Measurements from ENCODE around the gene BIRC7.
A peak's percentile ranks its signal among the peaks of the same experiment; 100 is the strongest.

Gene BIRC7

DNA sequence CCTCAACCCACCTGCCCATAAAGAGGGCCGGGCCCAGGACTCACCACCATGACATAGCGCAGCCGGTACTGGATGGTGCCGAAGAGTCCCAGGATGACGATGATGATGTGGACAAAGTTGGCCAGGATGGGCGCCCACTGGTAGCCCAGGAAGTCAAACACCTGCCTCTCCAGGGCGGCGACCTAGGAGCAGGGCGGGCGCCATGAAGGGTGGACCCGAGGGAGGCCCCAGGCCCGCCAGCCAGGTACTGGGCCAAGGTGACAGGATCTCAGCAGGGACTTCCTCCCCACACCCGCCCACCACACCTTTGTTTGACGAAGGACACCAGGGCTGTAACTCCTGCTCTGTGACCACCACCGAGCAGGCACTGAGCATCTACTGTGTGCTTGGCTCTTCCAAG, 14.2 kb downstream of the BIRC7 start:
- DNase-seq: no peak

DNA sequence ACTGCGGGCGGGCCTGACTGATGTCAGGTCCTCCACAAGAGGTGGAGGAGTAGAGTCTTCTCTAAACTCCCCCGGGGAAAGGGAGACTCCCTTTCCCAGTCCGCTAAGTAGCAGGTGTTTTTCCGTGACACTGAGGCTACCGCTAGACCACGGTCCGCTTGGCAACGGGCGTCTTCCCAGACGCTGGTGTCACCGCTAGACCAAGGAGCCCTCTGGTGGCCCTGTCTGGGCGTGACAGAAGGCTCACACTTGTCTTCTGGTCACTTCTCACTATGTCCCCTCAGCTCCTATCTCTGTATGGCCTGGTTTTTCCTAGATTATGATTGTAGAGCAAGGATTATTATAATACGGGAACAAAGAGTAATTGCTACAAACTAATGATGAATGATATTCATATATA, 15.6 kb downstream of the BIRC7 start:
- DNase-seq: peak in 1 of 2 experiments; percentile 20

DNA sequence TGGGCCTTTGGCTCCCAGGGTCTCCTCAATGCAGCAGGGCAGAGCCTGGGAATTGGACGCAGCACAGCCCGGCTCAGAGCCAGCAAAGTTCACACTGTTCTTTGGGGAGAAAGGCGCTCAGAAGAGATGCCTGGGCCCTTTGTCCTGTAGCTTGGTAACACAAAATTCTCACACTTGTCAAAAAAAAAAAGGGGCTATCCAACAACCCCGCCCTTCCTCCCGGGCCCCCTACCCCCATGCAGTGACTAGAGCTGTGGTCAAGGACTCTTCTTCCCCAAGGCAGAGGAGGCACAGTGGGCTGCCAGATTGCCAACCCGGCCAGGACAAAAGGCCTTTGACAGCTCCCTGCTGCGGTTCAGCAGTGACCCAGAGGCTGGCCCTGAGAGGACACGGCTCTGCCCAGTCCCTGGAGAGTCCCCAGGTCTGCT, 16.6 kb downstream of the BIRC7 start:
- no peak for DNase-seq

DNA sequence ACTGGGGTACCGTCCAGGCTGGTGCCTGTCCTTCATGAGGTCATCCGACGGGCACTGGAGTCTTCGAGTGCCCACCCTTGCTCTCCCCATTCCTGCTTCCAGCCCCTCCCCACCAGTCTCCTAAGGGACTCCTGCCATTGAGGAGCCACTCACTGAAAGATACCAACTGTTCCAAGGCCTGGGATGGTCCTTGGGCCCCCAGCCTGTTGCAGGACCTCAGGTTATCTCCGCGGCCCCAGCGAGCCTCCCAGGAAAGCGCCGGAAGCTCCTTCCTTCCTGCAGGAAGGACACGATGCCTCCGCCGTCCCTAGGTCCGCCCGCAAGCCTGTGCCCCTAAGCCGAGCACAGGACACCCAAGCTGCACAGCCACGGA, 17.3 kb downstream of the BIRC7 start:
- DNase-seq: no peak

DNA sequence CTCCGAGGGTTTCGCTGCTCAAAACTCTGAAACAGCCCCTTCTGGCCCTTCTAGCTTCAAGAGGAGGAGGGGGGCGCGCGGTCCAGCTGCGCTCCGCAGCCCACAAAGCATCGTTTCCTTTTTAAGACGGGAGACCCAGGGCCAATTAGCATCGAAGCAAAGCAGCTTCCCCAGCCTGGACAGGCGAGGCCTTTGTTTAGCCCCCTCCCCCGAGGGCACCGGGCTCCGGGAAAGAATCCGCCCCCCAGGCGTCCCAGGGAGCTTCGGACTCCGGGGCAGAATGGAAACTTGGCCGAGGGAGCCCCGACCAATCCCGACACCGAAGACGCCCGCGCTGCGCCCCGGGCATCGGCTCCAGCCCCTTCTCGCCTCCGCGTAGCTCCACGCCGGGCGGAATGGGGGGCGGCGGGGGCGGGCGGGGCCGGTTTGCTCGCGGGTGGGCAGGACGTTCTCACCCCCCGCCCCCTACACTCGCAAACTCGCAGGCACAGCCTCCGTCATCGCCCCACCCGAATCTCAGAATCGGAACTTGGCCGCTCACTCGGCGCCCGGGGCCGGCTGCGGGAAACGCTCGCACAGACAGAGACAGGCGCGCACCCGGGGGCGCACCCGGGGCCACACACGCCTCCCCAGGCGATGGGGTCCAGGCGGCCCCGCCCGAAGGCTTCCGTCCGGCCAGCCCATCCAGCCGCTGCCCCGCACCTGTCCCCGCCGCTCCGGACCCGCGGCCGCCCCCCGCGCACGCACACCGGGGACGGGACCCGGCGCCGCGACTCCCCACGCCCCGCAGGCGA, 17.9 kb downstream of the BIRC7 start:
- no peak for DNase-seq

DNA sequence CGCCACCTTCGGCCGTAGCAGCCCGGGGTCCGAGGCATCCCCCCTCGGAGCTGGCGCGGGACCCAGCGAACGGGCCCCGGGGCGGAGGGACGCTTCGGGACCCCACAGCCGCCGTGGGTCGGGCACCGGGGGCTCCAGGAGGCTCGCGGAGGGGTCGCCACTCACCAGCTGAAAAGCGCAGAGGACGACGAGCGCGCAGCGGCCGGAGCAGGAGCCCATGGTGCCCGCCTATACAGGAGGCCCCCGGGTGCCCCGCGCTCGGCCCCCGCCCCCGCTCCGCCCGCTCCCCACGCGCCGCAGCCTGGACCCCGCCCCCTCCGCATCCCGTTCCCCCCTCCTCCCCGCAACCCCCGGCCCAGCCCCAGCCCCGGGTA, 18.5 kb downstream of the BIRC7 start, which contains the start of gene NKAIN4:
TSS of gene NKAIN4 (minus strand) at position 232 of the 374 bp plus-strand sequence. CDS start at position 219, 13 bp downstream.
- DNase-seq: no peak

DNA sequence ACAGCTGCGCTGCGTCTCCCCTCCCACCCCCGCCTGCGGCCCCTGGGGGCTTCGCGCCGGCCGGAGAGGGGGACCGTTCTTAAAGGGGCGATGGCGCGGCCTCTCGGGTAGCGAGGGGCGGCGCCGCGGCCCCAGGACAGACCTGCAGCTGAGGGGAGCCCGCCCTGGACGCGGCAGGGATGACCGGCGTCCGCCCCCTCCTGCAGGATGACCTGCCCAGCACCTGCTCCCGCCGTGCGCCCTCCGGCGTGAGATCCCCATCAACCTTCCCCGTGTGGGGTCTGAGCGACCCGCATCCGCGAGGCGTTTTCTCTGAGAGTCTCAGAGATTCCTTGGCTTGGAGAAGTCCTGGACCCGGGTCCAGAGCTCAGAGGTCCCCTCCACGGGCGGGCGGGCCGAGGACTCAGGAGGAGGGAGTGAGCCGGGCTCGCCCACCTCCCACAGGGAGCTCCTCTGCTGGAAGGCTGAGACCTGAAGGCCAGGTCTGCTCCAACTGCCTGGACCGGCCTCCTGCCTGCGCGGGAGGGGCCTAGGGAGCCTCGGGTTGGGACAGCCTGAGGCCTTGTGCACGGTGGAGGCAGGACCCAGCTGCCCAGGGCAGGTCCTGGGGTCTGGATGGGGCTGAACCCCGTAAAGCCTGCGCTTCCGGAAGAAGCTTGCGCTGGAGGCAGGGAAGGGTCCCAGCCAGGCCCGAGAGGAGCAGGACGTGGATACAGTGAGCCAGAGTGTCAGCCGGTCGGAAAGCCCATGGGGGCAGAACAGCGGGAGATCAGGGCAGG, 19.1 kb downstream of the BIRC7 start:
- no peak for DNase-seq

DNA sequence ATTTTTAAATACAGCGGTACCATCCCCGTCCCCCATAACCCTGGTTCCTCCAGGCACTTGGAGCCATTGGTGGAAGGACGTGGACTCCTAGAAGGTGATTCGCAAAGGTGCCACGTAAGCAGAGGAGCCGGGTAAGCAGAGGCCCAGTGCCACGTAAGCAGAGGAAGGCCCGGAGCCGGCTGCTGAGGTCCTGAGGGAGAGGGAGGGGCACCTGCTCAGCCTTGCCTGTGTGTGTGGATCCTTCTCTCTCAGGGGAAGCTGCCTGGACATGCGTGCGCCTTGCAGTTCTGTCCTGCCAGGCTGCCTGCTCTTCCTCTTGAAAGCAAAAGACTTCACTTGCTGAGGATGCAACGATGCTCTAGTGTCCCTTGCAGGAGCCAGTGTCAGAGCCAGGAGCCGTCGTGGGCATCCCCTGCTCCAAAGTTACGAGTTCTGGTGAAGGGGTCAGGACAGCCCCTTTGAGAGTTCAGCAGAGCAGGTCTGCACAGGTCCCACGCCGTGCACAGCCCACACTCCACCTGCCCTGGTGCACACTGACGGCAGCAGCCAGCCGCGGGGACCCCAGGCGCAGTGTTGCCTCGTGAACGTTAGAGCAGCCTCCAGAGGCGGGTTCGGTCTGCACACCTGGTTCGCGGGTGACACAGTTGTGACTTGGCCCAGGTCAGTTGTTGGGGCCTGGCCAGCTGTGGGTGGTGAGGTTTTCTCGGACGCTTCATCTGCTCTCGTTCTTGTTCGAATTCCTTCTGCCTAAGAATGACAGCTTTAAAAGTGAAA, 20.4 kb downstream of the BIRC7 start:
- peak in 1 of 2 experiments; percentile 19 for DNase-seq

DNA sequence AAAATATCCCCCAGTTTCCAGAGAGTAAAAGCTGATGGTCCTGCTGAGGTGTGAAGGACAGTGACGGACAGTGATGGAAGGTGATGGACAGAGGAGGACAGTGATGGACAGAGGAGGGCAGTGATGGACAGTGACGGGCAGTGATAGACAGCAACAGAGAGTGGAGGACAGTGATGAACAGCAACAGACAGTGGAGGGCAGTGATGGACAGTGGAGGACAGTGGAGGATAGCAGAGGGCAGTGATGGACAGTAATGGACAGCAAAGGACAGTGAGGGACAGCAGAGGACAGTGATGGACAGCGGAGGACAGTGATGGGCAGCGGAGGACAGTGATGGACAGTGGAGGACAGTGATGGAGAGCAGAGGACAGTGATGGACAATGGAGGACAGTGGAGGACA, 21.2 kb downstream of the BIRC7 start:
- no peak for DNase-seq

DNA sequence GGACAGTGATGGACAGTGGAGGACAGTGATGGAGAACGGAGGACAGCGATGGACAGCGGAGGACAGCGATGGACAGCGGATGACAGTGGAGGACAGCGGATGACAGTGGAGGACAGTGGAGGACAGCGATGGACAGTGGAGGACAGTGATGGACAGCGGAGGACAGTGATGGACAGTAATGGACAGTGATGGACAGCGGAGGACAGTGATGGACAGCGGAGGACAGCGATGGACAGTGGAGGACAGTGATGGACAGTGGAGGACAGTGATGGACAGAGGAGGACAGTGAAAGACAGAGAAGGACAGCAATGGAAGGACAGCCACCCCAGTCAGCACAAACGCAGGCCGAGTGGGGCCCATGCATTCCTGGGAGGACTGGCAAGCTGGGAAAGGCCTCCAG, 21.9 kb downstream of the BIRC7 start:
- DNase-seq: no peak

DNA sequence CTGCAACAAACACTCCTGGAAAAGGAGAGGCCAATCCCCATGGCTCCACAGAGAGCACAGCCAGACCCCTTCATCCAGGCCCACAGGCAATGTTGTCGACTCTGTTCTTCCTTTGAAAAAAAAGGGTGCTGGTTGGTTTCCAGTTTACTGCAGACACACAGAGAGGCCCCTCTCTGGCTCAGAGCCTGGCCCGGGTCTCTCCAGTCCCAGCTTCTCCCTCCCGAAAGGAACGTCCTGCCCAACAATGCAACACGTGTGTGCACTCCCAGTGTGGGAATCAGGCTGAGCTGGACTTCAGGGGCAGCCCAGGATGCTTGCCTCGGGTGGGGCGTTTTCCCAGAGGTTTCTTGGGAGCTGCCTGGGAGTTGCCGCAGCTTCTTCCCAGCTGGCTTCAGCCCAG, 23.1 kb downstream of the BIRC7 start:
- no peak for DNase-seq

DNA sequence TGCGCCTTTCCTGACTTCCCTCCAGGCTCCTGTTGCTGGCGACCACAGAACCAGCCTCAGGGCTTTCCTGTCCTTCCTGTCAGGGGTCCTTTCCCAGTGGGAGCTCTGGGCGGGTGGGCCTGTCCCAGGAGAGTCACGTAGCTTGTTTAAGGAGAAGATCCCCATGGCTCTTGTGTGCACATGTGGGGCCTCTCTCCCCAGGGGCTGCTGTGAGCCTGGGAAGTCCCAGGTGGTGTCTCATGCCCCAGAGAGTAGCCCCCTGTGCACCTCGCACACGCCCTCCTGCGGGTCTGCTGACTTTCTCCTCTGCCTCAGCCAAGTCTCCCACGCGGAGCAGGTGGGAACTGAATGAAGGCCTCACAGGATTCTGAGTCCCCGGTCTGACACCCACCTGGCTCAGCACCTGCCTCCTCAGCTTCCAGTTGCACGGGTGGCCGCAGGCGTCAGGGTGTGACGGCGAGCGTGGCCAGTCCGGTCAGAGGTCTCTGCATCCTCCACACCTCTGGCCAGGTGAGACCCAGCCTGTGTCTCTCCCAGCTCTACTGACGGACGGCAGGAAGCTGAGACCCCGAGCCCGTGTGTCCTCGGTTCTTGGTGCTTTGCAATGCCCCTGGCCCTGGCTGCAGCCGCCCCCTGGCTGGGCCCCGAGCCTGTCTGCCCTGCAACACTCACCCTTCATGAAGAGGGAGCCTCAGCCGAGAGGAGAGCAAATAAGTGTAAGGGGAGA, 24.2 kb downstream of the BIRC7 start:
- DNase-seq: no peak

DNA sequence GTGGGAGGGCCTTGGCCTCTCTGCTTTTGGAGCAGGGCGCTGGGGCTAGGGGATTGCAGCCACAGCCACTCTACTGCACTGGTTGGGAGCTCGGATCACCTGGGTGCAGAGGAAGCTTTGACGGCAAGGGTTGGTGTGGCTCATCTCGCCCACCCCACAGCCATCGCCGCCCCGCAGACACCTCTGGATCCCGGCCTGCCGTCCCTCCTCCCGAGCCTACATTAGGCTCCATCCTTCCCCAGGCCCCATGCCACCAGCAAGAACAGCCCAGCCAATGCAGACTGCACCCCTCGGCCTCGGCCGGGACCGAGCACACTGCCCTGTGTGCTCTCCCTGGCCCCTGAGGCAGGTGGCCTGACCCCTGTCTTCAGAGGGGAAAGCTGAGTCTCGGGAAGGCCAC, 24.8 kb downstream of the BIRC7 start:
- DNase-seq: no peak

DNA sequence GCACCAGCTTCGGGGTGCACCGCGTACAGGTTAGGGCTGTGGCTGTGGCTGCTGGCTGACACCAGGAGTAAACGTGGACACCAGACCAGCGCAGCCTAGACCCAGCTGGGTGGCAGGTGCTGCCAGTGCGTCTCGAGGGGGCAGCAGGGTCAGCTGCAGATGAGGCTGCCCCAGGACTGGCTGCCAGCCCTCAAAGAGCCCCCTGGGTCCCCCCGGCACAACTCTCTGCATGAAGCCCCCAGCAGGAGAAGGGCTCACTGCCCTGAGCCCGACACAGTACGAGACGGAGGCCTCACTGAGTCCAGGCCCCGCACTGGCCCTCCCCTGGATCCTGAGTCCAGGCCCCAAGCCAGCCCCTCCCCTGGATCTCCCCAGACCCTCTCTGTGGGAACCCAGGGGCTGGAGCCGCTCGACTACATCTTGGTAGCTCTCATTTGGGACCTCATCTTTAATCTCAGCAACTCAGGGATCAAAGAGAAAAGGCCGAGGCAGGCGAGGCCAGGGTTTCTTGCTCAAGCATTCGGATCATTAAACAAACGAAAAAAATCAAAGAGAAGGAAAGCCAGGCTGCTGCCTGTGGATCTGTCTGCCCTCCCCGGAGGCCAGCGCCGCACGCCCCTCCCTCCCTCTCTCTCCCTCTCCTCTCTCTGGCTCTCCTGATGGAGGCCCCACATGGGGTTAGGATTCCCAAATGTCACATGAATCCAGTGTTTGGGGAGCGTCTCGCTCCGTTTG, 25.5 kb downstream of the BIRC7 start:
- no peak for DNase-seq

DNA sequence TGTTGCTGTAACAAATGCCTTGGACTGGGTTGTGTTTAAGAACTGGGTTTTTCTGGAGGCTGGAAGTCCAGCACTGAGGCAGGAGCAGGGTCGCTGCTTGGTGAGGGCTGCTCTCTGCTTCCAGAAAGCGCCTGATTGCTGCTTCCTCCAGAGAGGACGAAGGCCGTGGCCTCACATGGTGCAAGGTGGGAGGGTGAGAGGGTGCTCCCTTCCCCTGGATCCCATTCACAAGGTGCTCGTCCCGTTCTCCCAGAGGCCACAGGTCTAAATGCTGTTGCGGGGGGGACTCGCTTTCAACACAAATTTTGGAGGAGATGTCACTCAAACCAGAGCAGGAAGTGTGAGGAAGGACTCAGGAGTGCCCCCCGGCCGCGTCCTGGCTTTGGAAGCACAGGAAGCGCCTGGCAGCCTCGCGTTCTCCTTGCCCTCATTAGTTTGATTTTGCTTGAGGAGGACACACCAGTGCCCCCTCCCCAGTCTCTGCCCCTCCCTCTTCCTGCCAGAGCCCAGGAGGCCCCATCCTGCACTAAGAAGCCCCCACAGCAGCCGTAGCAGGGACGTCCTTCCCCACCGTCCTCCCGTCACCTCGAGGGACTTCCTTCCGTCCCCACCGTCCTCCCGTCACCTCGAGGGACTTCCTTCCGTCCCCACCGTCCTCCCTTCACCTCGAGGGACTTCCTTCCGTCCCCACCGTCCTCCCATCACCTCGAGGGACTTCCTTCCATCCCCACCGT, 26.3 kb downstream of the BIRC7 start:
- DNase-seq: no peak

DNA sequence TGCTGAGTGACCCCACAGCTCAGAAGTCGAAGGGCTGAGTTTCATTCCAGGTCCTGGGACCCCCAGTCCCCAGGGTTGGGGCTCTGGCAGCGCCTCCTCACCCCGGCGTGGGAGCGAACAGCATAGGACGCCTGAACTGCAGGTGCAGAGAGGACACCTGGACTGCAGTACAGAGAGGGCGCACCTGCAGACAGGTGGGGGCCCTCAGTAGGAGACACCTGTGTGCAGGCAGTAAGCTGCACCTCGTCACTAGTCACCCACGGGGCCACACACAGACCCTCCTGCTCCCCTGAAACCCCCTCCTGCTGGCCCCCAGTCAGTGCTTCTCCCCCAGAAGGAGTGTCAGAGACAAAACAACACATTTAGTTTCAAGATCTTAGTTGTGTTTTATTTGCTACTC, 27.1 kb downstream of the BIRC7 start:
- no peak for DNase-seq

DNA sequence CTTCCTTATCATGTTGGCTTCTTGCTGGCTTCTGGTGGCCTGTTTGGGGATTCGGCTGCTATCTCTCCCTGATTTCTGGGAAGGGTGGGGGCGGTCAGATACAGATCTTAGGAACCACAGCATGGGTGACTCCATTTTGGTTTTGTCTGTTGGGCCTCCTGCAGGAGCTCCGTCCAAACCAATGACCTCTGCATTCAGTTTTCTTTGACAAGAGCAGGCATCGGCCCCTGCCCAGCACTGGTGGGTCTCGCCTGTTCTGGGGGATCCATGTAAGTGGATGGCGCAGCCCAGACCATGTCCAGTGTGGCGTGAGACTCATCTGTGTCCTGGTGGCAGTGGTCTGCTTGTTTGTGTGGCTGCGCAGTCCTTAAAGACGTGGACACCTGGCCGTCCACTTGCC, 28.3 kb downstream of the BIRC7 start:
- DNase-seq: no peak

DNA sequence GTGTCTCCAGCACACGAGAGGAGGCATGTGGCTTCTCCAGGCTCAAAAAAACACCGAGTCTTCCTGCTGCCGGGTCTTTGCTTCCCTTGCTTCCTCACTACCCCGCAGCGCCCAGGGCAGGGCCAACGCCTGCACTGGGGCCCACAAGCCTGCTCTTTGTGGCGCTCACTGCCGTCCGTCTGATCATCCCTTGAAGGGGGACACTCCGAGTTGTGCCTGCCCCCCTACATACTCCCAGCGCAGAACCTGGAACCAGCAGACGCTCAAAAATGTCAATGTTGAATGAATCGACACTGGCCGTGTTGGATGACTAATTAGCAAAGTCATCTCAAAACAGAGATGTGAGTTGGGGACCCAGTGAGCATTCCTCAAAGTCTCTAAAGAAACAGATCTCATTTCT, 28.8 kb downstream of the BIRC7 start:
- no peak for DNase-seq

DNA sequence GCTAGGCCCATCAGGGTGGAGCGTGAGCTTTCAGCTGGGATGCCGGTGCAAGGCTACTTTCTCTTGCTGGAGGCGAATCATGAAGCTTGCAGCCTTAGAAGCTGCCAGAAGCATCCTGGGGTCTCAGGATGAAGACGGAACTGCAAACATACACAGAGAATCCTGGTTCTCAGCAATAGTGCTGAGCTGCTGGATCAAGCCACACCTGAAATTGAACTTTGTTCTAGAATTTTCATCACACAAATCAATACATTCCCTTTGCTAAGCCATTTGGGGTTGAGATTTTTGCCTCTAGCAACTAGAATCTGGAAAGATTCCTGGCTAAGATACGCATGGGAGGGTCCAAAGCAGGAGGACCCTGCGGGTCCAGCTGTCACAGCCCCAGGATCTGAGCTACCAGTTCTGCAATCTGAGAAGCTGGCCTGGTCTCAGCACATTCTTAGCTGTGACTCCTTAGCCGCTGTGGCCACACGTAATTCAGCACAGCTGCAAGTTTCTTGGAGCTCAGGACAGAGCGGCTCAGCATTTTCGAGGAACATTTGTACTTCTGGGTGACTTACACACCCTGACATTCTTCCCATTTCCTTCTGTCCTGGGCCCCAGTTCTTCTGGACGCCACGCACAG, 30.3 kb downstream of the BIRC7 start:
- DNase-seq: no peak

DNA sequence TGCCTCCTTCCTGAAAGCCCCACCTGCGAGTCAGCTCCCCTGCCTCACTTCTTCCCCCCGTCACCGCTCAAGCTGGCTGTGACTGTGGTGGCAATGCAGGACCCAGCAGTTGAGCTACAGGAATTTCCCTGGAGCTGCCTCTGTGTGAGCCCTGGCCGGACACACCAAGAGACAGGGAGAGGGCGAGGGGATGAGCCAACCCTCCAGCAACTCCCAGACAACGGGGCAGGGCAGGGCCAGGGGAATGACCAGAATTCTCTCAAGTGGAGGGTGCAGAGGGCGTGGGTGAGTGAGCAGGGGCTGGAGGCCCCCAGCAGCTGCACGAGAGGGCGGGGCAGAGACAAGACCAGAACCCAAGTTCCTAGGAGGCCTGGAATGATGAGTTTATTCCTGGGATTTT, 32.0 kb downstream of the BIRC7 start:
- no peak for DNase-seq

DNA sequence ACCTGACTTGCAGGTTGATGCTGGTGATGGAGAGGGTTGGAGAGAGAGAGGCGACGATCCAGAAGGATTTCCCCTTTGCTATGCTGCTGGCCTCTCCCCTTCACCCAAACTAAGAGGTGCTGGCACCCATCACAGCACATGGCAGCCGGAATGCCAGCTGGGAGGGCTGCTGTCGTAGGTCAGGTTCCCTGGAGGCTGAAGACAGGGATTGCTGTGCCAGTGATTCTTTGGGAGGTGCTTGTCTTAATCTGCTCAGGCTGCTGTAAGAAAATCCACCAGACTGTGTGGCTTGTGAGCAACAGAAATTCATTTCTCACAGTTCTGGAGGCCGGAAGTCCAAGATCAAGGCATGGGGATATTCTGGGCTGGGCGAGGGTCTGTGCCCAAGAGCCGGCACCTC, 32.6 kb downstream of the BIRC7 start:
- peak; percentile 18 to 42 for DNase-seq
